ENCODE measurements around the gene KIFAP3.

The KIFAP3 gene

DNA sequence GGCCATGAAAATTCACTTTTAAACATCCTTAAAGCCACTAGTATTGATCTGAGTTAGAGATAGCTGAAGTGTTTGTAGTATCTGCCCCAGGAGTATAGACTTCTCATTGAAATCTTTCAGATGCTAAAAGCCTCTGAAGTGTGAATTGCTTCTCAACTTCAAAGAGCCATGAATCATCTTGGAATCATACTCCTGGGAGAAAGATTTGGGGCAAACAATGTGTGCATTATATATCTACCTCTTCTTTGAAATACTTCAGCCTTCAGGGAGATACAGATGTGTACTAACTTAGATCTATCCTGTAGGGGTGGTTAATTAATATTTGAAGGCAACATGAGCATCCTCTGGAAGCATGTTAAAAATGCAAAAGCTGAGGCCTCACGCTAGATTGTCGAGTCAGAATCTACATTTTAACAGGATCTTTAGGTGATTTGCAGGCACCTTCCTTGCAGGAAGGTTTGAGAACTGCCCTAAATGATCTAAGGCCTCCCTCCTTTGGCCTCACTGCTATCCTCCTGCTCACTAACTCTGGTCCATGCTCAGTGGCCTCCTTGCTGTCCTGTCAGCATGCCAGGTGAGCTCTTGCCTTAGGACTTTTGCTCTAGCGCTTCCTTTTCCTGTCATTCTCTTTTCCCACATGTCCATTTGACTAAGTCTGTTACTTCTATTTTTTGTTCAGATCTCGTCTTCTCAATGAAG is 174.8 kb downstream of the KIFAP3 start:
- no peaks in the 10 kb centered on the region for H3K9me3 ChIP-seq (ENCODE audit: control insufficient read depth, insufficient read depth, low read length)
- H3K27me3 ChIP-seq (ENCODE audit: control insufficient read depth, low read length), result peaks cover 14% of the 10 kb centered on the region
- H3K36me3 ChIP-seq (ENCODE audit: control insufficient read depth, low read length), result no peaks in the 10 kb centered on the region
- no peak for TF ChIP-seq EZH2phosphoT487 (IDR thresholded peaks at IDR 0.05; ENCODE audit: borderline replicate concordance, low read length)
- TF ChIP-seq, protein P1, sequence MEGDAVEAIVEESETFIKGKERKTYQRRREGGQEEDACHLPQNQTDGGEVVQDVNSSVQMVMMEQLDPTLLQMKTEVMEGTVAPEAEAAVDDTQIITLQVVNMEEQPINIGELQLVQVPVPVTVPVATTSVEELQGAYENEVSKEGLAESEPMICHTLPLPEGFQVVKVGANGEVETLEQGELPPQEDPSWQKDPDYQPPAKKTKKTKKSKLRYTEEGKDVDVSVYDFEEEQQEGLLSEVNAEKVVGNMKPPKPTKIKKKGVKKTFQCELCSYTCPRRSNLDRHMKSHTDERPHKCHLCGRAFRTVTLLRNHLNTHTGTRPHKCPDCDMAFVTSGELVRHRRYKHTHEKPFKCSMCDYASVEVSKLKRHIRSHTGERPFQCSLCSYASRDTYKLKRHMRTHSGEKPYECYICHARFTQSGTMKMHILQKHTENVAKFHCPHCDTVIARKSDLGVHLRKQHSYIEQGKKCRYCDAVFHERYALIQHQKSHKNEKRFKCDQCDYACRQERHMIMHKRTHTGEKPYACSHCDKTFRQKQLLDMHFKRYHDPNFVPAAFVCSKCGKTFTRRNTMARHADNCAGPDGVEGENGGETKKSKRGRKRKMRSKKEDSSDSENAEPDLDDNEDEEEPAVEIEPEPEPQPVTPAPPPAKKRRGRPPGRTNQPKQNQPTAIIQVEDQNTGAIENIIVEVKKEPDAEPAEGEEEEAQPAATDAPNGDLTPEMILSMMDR (IDR thresholded peaks at IDR 0.05; ENCODE audit: low read depth, low read length, poor library complexity, severe bottlenecking), result no peak
- no peaks in the 10 kb centered on the region for H3K9me2 ChIP-seq (replicated peaks; ENCODE audit: control insufficient read depth, low read length)
- H3K4me3 ChIP-seq (ENCODE audit: low read length), result no peak overlapping the region
- H3K4me1 ChIP-seq (ENCODE audit: control insufficient read depth, low read length), result peaks cover 3% of the 10 kb centered on the region
- H3F3A ChIP-seq (ENCODE audit: control insufficient read depth, insufficient read depth), result no peaks in the 10 kb centered on the region
- H3K27ac ChIP-seq (ENCODE audit: low read depth, low read length), result no peak overlapping the region
- no peaks in the 10 kb centered on the region for H3K79me2 ChIP-seq (ENCODE audit: control insufficient read depth, low read length)
- H4K20me1 ChIP-seq (ENCODE audit: control insufficient read depth, insufficient read depth, low read depth, low read length), result no peaks in the 10 kb centered on the region
- no peak overlapping the region for H3K4me2 ChIP-seq (ENCODE audit: low read length)

DNA sequence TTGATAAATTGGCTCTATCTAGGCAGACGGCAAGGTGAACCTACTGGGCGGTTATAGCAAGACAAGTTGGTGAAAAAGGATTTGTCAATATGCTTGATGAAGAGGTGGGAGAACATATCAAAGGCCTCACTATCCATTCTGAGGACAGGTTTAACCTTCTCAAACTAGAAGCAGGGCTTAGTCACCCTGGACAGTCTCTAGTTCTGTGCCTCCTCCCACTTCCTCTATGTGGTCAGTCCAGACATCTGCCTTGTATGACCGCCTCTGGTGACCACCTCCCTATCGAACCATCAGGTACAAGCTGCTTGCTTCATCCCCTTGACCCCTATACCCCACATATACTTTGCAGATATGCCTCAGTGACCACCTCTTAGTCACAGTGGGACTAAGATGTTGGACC is 178.5 kb downstream of the KIFAP3 start:
- Histone ChIP-seq H3K79me2 (ENCODE audit: control insufficient read depth, low read length) (peaks cover 23% of the 10 kb centered on the region), H3K4me1 (ENCODE audit: control insufficient read depth, low read length) (peaks cover 24% of the 10 kb centered on the region), H3K9me2 (replicated peaks; ENCODE audit: control insufficient read depth, low read length) (no peaks in the 10 kb centered on the region), H3K27me3 (ENCODE audit: control insufficient read depth, low read length) (0 out of 2 replicates have a peak, but pooled peaks cover 4% of the 10 kb centered on the region), H4K20me1 (ENCODE audit: control insufficient read depth, insufficient read depth, low read depth, low read length) (no peaks in the 10 kb centered on the region), H3K36me3 (ENCODE audit: control insufficient read depth, low read length) (0 out of 2 replicates have a peak, but pooled peaks cover 5% of the 10 kb centered on the region), H3K9me3 (ENCODE audit: control insufficient read depth, insufficient read depth, low read length) (no peaks in the 10 kb centered on the region), H3F3A (ENCODE audit: control insufficient read depth, insufficient read depth) (no peaks in the 10 kb centered on the region), H3K4me3 (ENCODE audit: low read length) (no peak overlapping the region), H3K4me2 (ENCODE audit: low read length) (no peak overlapping the region), H3K27ac (ENCODE audit: low read depth, low read length) (no peak overlapping the region)
- TF ChIP-seq EZH2phosphoT487 (IDR thresholded peaks at IDR 0.05; ENCODE audit: borderline replicate concordance, low read length), result no peak
- TF ChIP-seq, protein P1 (IDR thresholded peaks at IDR 0.05; ENCODE audit: low read depth, low read length, poor library complexity, severe bottlenecking), result no peak

DNA sequence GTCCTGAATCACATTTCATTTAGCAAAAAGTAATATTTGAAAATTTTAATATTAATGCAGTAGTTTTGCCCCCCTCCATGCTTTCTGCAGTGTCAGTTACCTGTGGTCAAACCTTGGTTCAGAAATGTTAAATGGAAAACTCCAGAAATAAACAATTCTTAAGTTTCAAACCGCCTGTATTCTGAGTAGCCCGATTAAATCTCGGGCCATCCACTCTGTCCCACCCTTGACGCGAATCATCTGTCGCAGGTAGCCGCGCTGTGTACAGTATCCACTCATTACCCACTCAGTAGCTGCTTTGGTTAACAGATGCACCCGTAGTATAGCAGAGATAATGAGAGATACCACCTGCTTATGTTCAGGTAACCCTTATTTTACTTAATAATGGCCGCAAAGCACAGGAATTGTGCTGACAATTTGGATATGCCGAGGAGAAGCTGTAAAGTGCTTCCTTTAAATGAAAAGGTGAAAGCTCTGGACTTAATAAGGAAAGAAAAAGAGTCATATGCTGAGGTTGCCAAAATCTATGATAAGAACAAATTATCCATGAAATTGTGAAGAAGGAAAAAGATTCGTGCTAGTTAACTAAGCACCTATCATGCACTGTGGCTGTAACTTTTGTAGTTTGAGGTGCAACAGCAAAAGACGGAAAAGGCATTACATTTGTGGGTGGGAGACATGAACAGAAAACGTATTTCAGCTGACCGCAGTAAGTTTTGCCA is 179.9 kb downstream of the KIFAP3 start:
- Histone ChIP-seq H3F3A (ENCODE audit: control insufficient read depth, insufficient read depth) (no peaks in the 10 kb centered on the region), H3K4me3 (ENCODE audit: low read length) (peak overlapping the region; percentile 91)

More for the DNA sequence above, 179.9 kb downstream of the KIFAP3 start:
- peak overlapping the region; percentile 84 for H3K27ac ChIP-seq (ENCODE audit: low read depth, low read length)
- H3K36me3 ChIP-seq (ENCODE audit: control insufficient read depth, low read length), result 0 out of 2 replicates have a peak, but pooled peaks cover 5% of the 10 kb centered on the region
- H3K9me3 ChIP-seq (ENCODE audit: control insufficient read depth, insufficient read depth, low read length), result no peaks in the 10 kb centered on the region
- H3K4me2 ChIP-seq (ENCODE audit: low read length), result peak overlapping the region; percentile 93
- H4K20me1 ChIP-seq (ENCODE audit: control insufficient read depth, insufficient read depth, low read depth, low read length), result no peaks in the 10 kb centered on the region
- 0 out of 2 replicates have a peak, but pooled peaks cover 3% of the 10 kb centered on the region for H3K27me3 ChIP-seq (ENCODE audit: control insufficient read depth, low read length)
- H3K9me2 ChIP-seq (replicated peaks; ENCODE audit: control insufficient read depth, low read length), result no peaks in the 10 kb centered on the region
- peaks cover 27% of the 10 kb centered on the region for H3K4me1 ChIP-seq (ENCODE audit: control insufficient read depth, low read length)
- TF ChIP-seq, protein P1 (IDR thresholded peaks at IDR 0.05; ENCODE audit: low read depth, low read length, poor library complexity, severe bottlenecking), result no peak
- no peak for TF ChIP-seq EZH2phosphoT487 (IDR thresholded peaks at IDR 0.05; ENCODE audit: borderline replicate concordance, low read length)
- H3K79me2 ChIP-seq (ENCODE audit: control insufficient read depth, low read length), result peaks cover 36% of the 10 kb centered on the region
